ENCODE measurements around the gene EXT2. TPM values are rescaled to one million over a fixed set of nuclear protein-coding genes. Genes with fewer than 3 reads are reported as not detected.

The EXT2 gene
- polyA plus RNA-seq, 1 experiment = 171 TPM

- Histone ChIP-seq H3K4me3 (ENCODE audit: low read depth, low read length) (no peak overlapping the region), H3K27me3 (ENCODE audit: control insufficient read depth, insufficient read depth, low read length) (no peaks in the 10 kb centered on the region), H3K36me3 (ENCODE audit: control insufficient read depth, insufficient read depth, low read length) (no peaks in the 10 kb centered on the region)
- no peak for TF ChIP-seq CTCF (IDR thresholded peaks at IDR 0.05; ENCODE audit: insufficient read depth, low read depth, low read length)
- ChIA-PET CTCF (no interaction called here), POLR2A (no interaction called here)
- DNase-seq (ENCODE audit: low read depth) = no peak
Measured at GRCh38 chr11:44186321-44186930, 90.9 kb downstream of the EXT2 start.

- TF ChIP-seq CTCF (IDR thresholded peaks at IDR 0.05; ENCODE audit: insufficient read depth, low read depth, low read length) = no peak
- ChIA-PET CTCF (interaction anchor here (0.7 to 1.4 kb wide), 3 partner anchors 10 to 29 kb away, joined by 3 read pairs; no protein-coding TSS in a partner anchor), POLR2A (no interaction called here)
Measured at GRCh38 chr11:44188643-44189042, 93.2 kb downstream of the EXT2 start.

GRCh38 chr11:44189986-44190882 lies 94.8 kb downstream of the EXT2 start:
- no peaks in the 10 kb centered on the region for H3K36me3 ChIP-seq (ENCODE audit: control insufficient read depth, insufficient read depth, low read length)
- no peaks in the 10 kb centered on the region for H3K27me3 ChIP-seq (ENCODE audit: control insufficient read depth, insufficient read depth, low read length)
- DNase-seq (ENCODE audit: low read depth) = no peak
- ChIA-PET CTCF (interaction anchor here (1.6 kb wide), 1 partner anchor 23 kb away, joined by 4 read pairs; no protein-coding TSS in a partner anchor), POLR2A (no interaction called here)
- no peak overlapping the region for H3K4me3 ChIP-seq (ENCODE audit: low read depth, low read length)
- TF ChIP-seq CTCF (IDR thresholded peaks at IDR 0.05; ENCODE audit: insufficient read depth, low read depth, low read length) = no peak

More at GRCh38 chr11:44188643-44189042, 93.2 kb downstream of the EXT2 start:
- H3K36me3 ChIP-seq (ENCODE audit: control insufficient read depth, insufficient read depth, low read length) = no peaks in the 10 kb centered on the region
- no peaks in the 10 kb centered on the region for H3K27me3 ChIP-seq (ENCODE audit: control insufficient read depth, insufficient read depth, low read length)
- no peak overlapping the region for H3K4me3 ChIP-seq (ENCODE audit: low read depth, low read length)
- no peak for DNase-seq (ENCODE audit: low read depth)

- POLR2A ChIA-PET = no interaction called here
- DNase-seq (ENCODE audit: low read depth) = no peak
- Histone ChIP-seq H3K4me3 (ENCODE audit: low read depth, low read length) (no peak overlapping the region), H3K36me3 (ENCODE audit: control insufficient read depth, insufficient read depth, low read length) (no peaks in the 10 kb centered on the region), H3K27me3 (ENCODE audit: control insufficient read depth, insufficient read depth, low read length) (no peaks in the 10 kb centered on the region)
- CTCF ChIA-PET = interaction anchor here (1.3 to 1.6 kb wide), 2 partner anchors 22 to 57 kb away, joined by 3 to 4 read pairs; no protein-coding TSS in a partner anchor
- no peak for TF ChIP-seq CTCF (IDR thresholded peaks at IDR 0.05; ENCODE audit: insufficient read depth, low read depth, low read length)
Measured at GRCh38 chr11:44190883-44191230, 95.4 kb downstream of the EXT2 start.

- no peak overlapping the region for H3K4me3 ChIP-seq (ENCODE audit: low read depth, low read length)
- no peaks in the 10 kb centered on the region for H3K27me3 ChIP-seq (ENCODE audit: control insufficient read depth, insufficient read depth, low read length)
- no peak for DNase-seq (ENCODE audit: low read depth)
- no peak for TF ChIP-seq CTCF (IDR thresholded peaks at IDR 0.05; ENCODE audit: insufficient read depth, low read depth, low read length)
- no peaks in the 10 kb centered on the region for H3K36me3 ChIP-seq (ENCODE audit: control insufficient read depth, insufficient read depth, low read length)
- ChIA-PET POLR2A (interaction anchor here (0.7 kb wide), 1 partner anchor 373 kb away, joined by 4 read pairs; no protein-coding TSS in a partner anchor), CTCF (interaction anchor here (0.7 to 1.6 kb wide), 4 partner anchors 14 to 58 kb away, joined by 3 to 6 read pairs (median 4); no protein-coding TSS in a partner anchor)
Measured at GRCh38 chr11:44191322-44192016, 96.0 kb downstream of the EXT2 start.

Measured in BJ (cell line).